SK-N-MC (cell line): Measurements from ENCODE around the gene DEAF1.

Source experiments
- EZH2 ChIP-seq: fragments of 200-600 bp; sonication (generic); IDR thresholded peaks from one replicate; pipeline ENCODE4 v1.6.1; 2017; ENCODE audit warnings: antibody characterized with exemption
- FOXP2 ChIP-seq: optimal IDR thresholded peaks from 2 replicates; pipeline ENCODE3; 2011; ENCODE audit warnings: mild to moderate bottlenecking, moderate library complexity; ENCODE audit not compliant: insufficient read depth; ENCODE audit errors: extremely low read length, control extremely low read depth
- POLR2AphosphoS5 ChIP-seq: IDR thresholded peaks from 2 replicates; pipeline ENCODE4 v1.6.1; 2012; ENCODE audit warnings: mild to moderate bottlenecking, low read depth, low read length, borderline replicate concordance

DNA sequence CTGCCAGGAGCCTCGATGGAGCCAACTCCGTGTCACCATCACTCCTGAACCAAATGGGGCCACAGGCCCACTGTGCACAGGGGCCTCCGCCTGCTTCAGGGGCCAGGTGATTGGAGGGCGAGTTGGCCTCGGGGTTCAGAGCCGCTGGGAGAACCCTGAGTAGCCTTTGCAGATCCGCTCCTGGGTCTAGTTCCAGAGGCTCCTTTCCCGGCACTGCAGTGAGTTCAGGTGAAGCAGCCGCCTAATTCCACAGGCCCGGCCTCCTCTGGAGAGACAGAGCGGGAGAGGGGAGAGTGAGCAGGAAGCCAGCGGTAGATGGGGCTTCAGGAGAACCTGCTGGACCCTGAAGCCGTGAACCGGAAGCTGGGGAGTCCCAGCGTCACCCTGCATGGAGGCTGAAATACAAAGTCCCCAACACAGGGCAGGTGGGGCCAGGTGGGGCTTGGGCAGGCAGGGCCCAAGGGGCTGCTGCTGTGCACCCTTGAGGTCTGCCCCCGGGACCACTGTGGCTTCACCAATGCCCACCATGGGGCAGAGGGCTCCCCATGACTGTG, 35.4 kb downstream of the DEAF1 start:
- TF ChIP-seq EZH2 (no peak), POLR2AphosphoS5 (no peak), FOXP2 (no peak)
